ENCODE measurements around the gene MAPK6.
"Not testable (repeated sequence)": the region's sequence is repeated elsewhere in the genome, so short reads cannot be mapped to it uniquely, and the experiment has no call there.

MAPK6 gene

DNA sequence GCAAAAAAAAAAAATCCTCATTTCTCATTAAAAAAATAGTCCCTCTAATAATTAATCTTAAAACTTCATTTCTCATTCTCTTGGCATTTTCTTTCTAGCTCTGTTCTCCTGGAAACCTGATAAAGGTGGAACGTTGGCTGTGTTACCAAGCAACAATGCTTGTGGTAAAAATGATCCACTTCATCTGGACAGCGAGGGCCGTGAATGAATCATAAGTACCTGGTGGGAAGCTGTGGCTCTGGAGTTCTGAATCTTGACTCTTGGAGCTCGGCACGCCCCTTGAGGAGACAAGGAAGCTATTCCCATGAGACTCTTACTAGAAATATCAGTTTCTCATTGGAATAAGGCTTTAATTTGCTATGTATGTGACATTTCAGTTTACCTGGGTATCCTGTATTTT is 61.0 kb downstream of the MAPK6 start:
- no peak for DNase-seq (ENCODE audit: low read depth)

DNA sequence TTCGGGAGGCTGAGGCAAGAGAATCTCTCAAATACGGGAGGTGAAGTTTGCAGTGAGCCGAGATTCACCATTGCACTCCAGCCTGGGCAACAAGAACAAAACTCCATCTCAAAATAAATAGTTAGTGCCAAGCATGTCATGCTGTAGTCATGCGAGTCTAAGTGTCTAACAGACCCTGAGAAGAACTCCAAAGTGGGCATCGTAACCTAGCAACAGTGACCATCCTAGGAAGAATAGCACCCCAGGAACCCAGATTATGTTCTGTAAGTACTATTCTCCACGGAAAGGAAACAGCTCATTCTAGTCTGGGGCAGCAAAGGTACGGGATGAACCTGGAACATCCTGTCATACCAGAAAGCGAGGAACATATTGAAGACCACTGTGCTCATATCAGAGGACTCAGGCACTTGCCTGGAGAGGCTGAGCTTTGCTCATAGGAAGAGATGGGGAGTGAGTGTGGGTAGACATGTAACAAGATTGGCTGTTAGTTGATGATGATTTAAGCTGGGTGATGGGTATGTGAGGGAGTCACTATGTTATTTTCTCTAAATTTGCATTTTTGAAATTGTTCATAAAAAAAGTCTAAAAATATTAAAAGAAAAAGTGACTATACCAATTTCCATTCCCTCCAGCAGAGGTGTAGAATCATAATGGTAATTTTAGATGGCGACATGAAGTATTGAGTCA is 61.8 kb downstream of the MAPK6 start:
- no peak for DNase-seq (ENCODE audit: low read depth)

DNA sequence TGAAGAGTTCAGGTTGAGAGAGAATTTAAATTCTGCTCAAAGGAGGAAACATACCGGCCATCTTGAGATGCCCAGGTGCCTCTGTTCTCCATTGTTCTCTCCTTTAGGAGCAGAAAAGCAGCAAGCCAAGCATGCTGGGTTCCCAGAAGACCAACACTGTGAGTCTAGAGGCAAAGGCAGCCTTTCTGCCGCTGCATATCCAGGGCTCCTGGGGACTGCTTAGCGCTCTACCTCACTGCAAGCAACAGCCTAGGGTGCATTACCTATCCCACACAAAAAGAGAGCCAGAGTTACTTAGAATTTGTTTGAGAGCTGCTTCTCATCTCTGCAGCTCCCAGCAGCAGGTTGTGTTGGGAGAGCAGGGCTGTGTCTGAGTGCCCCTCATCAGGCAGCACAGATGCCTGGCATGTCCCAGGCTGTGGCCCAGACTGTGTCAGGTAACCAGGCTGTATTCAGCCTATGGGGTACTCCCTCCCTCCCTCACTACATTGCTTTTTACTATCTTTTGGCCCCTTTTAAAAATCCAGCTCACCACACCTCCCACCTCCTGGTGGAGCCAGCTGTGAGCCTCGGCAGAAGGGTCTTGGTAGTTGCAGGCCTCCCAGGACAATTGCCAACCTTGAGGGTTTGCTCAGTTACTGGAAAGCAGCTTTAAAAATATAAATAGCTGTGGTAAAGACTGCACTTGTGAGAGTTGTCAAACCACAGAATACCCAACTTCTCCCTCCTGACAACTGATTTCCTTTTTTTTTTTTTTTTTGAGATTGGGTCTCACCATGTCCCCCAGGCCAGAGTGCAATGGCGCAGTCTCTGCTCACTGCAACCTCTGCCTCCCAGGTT is 63.4 kb downstream of the MAPK6 start:
- DNase-seq (ENCODE audit: low read depth) = no peak

DNA sequence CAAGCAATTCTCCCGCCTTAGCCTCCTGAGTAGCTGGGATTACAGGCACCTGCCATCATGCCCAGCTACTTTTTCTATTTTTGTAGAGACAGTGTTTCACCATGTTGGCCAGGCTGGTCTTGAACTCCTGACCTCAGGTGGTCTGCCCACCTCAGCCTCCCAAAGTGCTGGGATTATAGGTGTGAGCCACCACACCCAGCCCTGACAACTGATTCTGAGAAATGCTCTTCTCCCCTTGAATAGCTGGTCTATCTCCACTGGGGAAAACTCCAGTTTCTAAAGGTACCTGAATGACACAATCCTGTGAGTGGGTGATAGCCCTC is 64.0 kb downstream of the MAPK6 start:
- DNase-seq (ENCODE audit: low read depth) = not testable (repeated sequence)

DNA sequence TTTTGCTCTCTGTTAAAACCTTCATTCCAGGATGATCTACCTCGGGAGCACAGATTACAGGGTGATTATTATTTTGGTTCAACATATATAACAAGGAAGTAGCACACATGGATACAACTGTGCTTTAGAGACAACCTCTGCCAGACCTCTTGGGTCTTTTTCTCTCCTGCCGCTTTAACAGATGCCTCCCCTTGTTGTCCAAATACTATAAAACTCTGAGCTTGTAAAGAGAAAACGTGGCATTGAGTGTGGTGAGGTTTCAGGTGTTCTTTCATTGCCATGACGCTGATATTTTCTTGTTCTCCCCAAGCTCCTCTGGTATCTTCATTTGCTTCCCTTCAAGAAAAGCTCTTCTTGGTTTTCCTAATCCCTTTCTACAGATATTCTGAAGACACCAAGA is 64.6 kb downstream of the MAPK6 start:
- no peak for DNase-seq (ENCODE audit: low read depth)

DNA sequence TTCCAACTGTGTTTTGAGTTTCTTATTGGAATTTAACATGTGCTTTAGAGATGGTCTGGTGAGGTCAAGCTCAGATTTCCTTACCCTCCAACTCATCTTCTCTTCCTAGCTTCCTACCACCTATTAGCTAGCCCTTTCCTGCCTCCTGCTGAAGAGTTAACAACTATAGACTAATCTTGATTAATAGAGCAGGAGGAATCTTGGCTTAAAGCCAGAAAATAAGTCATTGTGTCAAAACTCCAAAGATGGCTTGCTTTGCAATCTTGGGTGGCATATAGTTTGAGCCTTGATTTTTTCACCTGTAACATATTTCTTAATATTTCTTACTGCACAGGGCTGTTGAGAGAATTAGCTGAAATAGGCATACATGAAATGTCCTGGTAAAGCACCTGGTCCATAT is 66.3 kb downstream of the MAPK6 start:
- DNase-seq (ENCODE audit: low read depth) = no peak

DNA sequence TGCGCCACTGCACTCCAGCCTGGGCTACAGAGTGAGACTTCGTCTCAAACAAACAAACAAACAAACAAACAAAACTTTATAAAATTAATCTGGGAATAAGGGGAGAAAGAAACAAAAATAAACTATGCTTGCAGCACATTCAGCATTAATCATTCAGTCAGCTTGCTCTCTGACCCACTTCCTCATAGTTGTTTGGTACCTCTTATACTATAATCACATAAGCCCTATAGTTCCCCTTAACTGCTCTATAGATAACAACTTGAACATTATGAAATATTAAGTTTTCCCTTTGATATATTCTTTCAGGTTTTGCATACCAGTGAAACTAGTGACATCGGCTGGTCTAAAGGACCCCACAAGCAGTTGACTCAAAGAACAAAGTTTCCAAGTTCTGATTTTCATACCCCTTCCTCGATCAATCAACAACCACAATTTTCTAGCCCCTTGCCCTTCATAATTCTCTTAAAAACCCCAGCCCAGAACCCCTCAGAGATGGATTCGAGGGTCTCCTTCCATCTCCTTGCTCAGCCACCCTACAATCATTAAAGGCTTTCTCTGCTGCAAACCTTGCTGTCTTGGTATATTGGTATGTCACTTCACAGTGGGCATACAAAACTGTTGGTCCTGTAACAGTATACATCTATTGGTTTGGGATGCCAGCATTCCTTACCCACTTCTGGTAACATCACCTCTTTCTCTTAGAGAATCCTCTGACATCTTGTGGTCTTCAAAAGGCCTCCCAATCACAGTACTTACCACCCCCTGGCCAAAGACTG is 67.2 kb downstream of the MAPK6 start:
- no peak for DNase-seq (ENCODE audit: low read depth)

DNA sequence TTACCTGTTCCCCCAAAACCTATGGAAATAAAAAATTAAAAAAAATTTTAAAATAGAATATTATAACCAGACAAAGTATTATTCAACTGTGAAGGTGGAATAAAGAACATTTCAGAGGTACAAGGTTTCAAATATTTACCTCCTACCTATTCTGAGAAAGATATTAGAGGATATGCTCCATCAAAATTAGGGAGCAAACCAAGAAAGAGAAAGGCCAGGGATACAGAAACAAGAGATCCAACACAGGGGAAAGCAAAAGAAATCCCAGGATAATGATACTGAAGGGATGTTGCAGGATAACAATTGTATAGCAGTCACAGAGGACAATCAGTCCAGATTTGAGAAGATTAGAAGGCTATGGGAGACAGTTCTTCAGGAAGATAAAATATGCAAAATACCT is 71.2 kb downstream of the MAPK6 start:
- DNase-seq (ENCODE audit: low read depth) = no peak

DNA sequence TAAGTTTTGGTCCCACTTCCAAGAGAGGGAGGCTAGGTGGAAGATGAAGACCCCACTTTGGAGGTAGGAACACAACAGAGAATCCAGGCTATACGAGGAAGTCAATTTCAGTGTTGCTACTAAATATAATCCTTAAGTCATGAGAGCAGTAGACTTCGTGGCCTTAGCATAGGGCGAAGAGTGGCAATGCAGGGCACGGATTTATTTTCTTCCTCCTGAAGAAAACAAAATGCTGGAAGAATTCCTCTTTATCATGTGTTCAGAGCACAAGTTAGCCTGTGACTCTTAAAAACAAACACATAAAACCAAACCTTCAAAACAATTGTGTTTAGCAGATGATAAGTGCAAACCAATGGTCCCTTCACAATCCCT is 74.1 kb downstream of the MAPK6 start:
- DNase-seq (ENCODE audit: low read depth) = no peak

DNA sequence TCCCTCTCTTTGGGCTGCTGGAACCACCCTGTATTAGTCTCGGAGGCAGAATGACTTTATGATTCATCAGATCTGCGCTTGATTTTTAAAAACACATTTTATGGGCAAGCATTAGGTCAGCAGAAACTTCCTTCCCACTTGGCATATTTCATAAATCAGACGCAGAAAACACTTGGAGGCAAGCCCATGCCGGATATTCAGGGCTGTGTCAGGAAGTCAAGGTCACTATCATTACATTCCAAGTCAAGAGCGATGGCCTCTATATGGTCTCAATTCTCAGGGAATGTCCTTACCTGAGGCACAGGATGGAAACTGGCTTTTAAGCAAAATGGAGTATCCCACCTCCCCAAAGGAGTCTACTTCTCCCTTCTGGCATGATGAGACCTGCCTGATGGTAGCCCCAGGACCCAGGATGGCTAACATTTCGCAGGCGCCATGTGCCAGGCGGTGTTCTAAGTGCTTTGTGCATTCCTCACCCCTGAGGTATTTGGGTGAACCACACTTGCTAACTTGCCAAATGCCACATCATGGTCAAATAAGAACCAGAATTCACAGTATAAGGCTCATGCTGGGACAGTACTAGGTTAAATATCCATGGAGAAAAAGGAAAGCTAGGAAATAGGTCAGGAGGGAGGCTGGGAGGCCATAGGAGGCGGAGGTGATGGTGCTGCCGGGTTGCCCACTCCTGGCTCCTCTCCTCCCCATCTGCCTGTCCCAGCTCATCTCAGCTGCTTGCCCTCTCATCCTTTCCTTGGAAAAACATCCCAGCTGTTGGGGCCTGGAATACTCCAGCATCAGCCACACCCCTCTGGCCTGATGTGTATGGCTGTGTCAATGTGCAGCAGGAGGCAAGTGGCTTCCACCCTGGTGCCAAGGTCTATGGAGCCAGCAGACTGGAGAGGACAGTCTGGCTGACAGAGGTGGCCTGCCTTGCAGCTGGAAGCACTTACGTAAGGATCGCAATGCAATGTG is 74.8 kb downstream of the MAPK6 start:
- peak; percentile 92 for DNase-seq (ENCODE audit: low read depth)

DNA sequence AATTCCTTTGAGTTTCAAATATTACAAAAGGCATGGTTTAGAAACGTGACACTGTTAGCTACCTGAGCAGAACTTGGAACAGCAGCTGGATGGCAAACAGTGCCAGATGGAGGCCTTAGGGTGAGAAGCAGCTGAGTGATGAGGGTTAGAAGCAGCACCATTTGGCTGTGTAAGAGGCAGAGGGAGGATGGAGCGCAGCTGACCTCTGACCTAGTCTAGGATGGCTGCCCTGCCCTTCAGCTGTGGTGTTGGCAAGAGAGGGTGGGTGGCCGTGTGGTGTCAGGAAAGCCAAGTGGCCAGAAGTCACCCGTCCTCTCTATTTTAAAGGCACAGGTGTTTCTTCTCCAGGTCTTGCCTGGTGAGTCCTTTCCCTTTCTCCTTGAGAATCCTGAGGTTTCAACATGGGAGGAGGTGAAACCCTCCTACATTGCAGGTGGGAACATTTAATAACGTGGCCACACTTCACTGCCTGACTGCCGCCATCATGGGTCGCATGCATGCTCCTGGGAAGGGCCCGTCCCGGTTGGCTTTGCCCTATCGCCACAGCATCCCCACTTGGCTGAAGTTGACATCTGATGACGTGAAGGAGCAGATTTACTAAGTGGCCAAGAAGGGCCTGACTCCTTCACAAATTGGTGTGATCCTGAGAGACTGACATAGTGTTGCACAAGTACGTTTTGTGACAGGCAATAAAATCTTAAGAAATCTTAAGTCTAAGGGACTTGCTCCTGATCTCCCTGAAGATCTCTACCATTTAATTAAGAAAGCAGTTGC is 76.0 kb downstream of the MAPK6 start:
- DNase-seq (ENCODE audit: low read depth) = no peak

DNA sequence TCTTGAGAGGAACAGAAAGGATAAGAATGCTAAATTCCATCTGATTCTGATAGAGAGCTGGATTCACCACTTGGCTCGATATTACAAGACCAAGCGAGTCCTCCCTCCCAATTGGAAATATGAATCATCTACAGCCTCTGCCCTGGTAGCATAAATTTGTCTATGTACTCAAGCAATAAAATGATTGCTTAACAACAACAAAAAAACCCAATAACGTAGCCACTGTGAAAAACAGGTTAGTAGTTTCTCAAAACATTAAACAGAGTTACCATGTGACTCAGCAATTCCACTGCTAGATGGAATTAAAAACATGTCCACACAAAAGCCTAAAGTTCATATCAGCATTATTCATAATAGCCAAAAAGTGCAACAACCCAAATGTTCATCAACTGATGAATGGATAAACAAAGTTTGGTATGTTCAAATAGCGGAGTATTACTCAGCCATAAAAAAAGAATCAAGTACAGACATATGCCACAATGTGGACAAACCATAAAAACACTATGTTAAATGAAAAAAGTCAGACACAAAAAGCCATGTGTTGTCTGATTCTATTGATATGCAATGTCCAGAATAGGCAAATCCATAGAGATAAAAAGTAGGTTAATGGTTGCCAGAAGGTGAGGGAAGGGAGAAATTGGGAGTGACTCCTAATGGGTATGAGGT is 76.7 kb downstream of the MAPK6 start:
- DNase-seq (ENCODE audit: low read depth) = peak; percentile 95

DNA sequence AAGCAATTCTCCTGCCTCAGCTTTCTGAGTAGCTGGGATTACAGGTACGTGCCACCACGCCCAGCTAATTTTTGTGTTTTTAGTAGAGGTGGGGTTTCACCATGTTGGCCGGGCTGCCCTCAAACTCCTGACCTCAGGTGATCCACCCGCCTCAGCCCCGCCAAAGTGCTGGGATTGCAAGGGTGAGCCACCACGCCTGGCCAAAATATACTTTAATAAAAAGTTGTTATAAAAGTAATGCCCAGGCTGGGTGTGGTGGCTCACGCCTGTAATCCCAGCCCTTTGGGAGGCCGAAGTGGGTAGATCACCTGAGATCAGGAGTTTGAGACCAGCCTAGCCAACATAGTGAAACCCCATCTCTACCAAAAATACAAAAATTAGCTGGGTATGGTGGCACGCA is 77.5 kb downstream of the MAPK6 start:
- DNase-seq (ENCODE audit: low read depth) = not testable (repeated sequence)

DNA sequence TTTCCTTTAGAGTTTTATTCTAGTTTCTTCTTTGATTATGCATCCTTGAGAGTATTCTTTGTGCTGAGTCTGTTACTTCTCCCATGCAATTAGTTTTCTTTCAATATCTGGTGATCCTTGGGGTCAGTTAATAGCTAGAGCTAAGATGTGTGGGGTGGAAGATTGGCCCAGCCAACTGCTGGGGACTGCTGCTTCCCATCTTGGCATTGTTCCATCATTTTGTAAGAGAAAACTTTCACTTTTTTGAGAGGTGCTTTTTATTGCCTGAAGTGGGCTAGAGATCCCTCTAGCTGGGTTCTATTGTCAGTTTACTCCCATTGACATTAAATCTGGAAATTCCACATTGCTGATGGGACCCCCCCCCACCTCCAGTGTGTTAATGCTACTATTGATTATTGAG is 78.2 kb downstream of the MAPK6 start:
- no peak for DNase-seq (ENCODE audit: low read depth)

DNA sequence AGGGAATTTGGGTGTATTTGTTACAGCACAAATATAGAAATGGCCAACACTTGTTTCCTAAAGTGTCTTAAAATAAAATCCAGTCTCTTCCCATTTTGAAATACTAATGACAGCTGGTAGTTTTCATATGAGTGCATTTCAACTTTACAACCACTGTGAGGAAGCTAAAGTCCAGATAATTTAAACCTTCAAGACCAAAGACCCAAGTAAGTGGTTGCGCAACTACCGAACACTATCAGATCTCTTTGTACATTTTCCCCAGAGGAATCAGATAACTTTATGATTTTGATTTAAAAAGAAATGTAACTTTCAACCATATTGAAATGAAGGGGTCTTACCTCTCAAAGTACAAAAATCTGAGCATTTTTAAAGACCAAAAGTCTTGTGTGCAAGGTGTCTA is 79.3 kb downstream of the MAPK6 start:
- no peak for DNase-seq (ENCODE audit: low read depth)

DNA sequence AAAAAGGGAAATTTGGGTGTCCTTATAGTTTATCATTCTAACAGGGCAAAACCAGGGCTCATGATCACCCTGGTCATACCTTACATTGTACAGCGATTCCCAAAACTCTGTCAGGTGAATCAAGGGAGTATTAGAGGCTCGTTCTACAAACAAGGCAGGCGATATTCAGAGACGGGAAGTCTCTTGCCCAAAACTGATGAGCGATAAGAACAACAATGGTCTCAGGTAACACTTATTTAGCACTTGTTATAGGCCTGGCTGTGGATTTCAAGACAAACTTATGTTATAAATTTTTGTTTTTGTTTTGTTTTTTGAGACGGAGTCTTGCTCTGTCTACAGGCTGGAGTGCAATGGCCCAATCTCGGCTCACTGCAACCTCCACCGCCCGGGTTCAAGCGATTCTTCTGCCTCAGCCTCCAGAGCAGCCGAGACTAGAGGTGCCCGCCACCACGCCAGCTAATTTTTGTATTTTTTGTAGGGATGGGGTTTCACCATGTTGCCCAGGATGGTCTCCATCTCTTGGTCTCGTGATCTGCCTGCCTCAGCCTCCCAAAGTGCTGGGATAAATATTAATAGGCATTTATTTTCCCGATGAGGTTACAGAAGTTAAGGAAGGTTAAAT is 80.7 kb downstream of the MAPK6 start:
- DNase-seq (ENCODE audit: low read depth) = no peak

DNA sequence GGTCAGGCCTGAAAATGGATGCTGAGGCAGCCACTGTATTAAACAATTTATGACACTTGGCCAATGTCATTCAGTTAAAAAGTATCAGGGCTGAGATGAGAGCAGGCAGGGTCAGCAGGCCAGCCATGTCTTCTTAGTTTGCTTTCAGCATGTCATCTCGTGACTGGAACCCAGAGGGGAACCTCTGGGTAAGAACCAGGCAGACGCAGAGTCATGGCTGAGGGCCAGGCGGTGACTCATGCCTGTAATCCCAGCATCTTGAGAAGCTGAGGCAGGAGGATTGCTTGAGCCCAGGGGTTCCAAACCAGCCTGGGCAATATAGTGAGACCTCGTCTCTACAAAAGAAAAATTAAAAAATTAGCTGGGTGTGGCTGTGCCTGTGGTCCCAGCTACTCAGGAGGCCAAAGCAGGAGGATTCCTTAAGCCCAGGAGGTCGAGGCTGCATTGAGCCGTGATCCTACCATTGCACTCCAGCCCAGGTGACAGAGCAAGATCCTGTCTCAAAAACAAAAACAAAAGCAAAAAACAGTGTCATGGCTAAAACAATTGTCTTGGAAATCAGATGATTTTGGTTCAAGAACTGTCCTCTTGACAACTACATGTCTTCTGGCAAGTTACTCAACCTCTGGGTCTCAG is 81.9 kb downstream of the MAPK6 start:
- DNase-seq (ENCODE audit: low read depth) = peak; percentile 87

DNA sequence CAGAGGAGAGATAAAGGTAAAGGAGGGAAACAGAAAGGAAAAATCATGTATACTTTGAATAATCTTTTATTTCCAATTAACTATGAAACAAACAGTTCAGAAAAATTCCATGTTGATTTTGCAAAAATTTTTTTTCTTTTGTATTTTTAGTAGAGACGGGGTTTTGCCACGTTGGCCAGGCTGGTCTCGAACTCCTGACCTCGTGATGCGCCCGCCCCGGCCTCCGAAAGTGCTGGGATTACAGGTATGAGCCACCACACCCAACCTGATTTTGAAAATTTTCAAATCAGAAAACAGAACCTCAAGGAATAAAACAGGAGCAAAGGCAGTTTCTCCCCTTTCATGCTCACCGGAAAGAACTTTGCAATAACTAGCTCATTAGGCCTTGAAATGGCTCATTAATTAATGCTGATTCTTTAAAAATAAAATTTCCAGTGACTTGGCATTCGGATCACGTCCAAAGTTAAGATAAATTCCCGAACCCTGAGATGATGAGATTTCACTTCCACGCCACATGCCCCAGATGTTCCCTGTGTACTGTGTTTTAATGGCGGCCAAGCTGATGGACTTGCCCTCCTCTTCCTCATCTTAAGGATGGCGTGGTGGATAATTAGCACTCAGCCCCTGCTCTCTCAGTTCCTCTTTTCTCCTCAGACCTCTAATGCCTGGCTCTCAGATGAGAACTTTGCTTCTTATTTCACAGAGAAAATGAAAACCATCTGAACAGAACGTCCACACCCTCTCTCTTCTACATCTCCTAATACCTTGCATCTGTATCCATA is 82.7 kb downstream of the MAPK6 start:
- no peak for DNase-seq (ENCODE audit: low read depth)

DNA sequence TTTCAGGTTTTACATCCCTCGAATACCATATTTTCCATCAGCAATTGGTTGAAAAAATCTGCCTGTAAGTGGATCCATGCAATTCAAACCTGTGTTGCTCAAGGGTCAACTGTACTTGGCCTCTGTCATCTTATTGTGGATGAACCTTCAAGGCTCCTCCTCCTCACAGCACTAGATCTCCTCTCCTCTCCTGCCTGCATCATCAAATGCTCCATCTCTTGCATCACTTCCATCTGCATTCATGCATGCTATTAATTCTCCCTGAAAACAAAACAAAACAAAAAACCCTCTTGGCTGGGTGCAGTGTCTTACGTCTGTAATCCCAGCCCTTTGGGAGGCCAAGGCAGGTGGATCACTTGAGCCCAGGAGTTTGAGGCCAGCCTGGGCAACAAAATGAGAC is 83.4 kb downstream of the MAPK6 start:
- peak; percentile 79 for DNase-seq (ENCODE audit: low read depth)
